ENCODE results near the gene MCCC1.

DNA sequence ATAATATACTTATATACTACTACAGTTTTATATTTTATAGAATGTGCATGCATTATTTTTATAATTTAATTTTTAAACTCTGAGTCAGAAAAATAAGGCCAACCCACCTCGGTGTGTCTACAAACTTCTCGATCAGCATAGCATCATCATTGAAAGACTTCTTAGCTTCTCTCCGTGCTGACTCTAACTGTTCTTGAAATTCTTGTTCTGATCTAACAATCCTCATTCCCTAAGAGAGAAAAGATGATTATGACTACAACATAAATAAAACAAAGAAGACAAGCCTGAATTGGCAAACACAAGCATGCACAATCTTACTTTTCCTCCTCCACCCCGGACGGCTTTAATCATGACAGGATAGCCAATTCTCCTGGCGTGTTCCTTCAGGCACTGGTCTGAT lies 28.4 kb downstream of the MCCC1 start:
- TF ChIP-seq, protein P1, sequence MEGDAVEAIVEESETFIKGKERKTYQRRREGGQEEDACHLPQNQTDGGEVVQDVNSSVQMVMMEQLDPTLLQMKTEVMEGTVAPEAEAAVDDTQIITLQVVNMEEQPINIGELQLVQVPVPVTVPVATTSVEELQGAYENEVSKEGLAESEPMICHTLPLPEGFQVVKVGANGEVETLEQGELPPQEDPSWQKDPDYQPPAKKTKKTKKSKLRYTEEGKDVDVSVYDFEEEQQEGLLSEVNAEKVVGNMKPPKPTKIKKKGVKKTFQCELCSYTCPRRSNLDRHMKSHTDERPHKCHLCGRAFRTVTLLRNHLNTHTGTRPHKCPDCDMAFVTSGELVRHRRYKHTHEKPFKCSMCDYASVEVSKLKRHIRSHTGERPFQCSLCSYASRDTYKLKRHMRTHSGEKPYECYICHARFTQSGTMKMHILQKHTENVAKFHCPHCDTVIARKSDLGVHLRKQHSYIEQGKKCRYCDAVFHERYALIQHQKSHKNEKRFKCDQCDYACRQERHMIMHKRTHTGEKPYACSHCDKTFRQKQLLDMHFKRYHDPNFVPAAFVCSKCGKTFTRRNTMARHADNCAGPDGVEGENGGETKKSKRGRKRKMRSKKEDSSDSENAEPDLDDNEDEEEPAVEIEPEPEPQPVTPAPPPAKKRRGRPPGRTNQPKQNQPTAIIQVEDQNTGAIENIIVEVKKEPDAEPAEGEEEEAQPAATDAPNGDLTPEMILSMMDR (CRISPR knock-in tag; IDR thresholded peaks at IDR 0.05) = no peak
- TF ChIP-seq, protein P2, sequence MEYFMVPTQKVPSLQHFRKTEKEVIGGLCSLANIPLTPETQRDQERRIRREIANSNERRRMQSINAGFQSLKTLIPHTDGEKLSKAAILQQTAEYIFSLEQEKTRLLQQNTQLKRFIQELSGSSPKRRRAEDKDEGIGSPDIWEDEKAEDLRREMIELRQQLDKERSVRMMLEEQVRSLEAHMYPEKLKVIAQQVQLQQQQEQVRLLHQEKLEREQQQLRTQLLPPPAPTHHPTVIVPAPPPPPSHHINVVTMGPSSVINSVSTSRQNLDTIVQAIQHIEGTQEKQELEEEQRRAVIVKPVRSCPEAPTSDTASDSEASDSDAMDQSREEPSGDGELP (IDR thresholded peaks at IDR 0.05; ENCODE audit: borderline replicate concordance, low read depth) = no peak
- TF ChIP-seq, protein P3, sequence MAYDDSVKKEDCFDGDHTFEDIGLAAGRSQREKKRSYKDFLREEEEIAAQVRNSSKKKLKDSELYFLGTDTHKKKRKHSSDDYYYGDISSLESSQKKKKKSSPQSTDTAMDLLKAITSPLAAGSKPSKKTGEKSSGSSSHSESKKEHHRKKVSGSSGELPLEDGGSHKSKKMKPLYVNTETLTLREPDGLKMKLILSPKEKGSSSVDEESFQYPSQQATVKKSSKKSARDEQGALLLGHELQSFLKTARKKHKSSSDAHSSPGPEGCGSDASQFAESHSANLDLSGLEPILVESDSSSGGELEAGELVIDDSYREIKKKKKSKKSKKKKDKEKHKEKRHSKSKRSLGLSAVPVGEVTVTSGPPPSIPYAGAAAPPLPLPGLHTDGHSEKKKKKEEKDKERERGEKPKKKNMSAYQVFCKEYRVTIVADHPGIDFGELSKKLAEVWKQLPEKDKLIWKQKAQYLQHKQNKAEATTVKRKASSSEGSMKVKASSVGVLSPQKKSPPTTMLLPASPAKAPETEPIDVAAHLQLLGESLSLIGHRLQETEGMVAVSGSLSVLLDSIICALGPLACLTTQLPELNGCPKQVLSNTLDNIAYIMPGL (CRISPR knock-in tag; IDR thresholded peaks at IDR 0.05; ENCODE audit: borderline replicate concordance in 1 of 2, low read depth in 1 of 2) = no peak
- no peak for TF ChIP-seq KLF16 (CRISPR knock-in tag; IDR thresholded peaks at IDR 0.05)
- TF ChIP-seq RFXANK (CRISPR knock-in tag; IDR thresholded peaks at IDR 0.05) = no peak
- no peak for TF ChIP-seq ZSCAN20 (CRISPR knock-in tag; IDR thresholded peaks at IDR 0.05; ENCODE audit: borderline replicate concordance)
- TF ChIP-seq ELF4 (CRISPR knock-in tag; IDR thresholded peaks at IDR 0.05; ENCODE audit: borderline replicate concordance) = no peak
- TF ChIP-seq GABPB1 (CRISPR knock-in tag; IDR thresholded peaks at IDR 0.05) = no peak
- no peak for TF ChIP-seq PHB2 (IDR thresholded peaks at IDR 0.05; ENCODE audit: partially characterized antibody)
- TF ChIP-seq ZNF678 (CRISPR knock-in tag; IDR thresholded peaks at IDR 0.05) = no peak
- TF ChIP-seq, protein P4, sequence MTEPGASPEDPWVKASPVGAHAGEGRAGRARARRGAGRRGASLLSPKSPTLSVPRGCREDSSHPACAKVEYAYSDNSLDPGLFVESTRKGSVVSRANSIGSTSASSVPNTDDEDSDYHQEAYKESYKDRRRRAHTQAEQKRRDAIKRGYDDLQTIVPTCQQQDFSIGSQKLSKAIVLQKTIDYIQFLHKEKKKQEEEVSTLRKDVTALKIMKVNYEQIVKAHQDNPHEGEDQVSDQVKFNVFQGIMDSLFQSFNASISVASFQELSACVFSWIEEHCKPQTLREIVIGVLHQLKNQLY (CRISPR knock-in tag; IDR thresholded peaks at IDR 0.05) = no peak
- TF ChIP-seq EP300 (IDR thresholded peaks at IDR 0.05; ENCODE audit: low read depth in 2 of 2, low read length in 2 of 2) = no peak
- no peak for TF ChIP-seq EP300 (CRISPR knock-in tag; IDR thresholded peaks at IDR 0.05; ENCODE audit: borderline replicate concordance)
- TF ChIP-seq PITX1 (CRISPR knock-in tag; IDR thresholded peaks at IDR 0.05) = no peak
- TF ChIP-seq, protein P5, sequence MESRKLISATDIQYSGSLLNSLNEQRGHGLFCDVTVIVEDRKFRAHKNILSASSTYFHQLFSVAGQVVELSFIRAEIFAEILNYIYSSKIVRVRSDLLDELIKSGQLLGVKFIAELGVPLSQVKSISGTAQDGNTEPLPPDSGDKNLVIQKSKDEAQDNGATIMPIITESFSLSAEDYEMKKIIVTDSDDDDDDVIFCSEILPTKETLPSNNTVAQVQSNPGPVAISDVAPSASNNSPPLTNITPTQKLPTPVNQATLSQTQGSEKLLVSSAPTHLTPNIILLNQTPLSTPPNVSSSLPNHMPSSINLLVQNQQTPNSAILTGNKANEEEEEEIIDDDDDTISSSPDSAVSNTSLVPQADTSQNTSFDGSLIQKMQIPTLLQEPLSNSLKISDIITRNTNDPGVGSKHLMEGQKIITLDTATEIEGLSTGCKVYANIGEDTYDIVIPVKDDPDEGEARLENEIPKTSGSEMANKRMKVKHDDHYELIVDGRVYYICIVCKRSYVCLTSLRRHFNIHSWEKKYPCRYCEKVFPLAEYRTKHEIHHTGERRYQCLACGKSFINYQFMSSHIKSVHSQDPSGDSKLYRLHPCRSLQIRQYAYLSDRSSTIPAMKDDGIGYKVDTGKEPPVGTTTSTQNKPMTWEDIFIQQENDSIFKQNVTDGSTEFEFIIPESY (CRISPR knock-in tag; IDR thresholded peaks at IDR 0.05) = no peak

All from HepG2 (cell line).